DOHH2 (cell line): ENCODE data around the gene AP4E1.

ENCODE experiments used
- EZH2phosphoT487 ChIP-seq: fragments of 200-600 bp; sonication (generic); IDR thresholded peaks from 2 replicates; pipeline ENCODE4 v1.6.1; 2017; ENCODE audit warnings: borderline replicate concordance, mild to moderate bottlenecking, antibody characterized with exemption, low read length, moderate library complexity, mixed read lengths
- TF ChIP-seq, protein P1 (sequence below): fragments of 200-600 bp; sonication (generic); IDR thresholded peaks from one replicate; pipeline ENCODE4 v1.5.1; 2014; ENCODE audit warnings: antibody characterized with exemption, mild to moderate bottlenecking, low read depth, low read length; ENCODE audit not compliant: poor library complexity, severe bottlenecking

- TF ChIP-seq, protein P1, sequence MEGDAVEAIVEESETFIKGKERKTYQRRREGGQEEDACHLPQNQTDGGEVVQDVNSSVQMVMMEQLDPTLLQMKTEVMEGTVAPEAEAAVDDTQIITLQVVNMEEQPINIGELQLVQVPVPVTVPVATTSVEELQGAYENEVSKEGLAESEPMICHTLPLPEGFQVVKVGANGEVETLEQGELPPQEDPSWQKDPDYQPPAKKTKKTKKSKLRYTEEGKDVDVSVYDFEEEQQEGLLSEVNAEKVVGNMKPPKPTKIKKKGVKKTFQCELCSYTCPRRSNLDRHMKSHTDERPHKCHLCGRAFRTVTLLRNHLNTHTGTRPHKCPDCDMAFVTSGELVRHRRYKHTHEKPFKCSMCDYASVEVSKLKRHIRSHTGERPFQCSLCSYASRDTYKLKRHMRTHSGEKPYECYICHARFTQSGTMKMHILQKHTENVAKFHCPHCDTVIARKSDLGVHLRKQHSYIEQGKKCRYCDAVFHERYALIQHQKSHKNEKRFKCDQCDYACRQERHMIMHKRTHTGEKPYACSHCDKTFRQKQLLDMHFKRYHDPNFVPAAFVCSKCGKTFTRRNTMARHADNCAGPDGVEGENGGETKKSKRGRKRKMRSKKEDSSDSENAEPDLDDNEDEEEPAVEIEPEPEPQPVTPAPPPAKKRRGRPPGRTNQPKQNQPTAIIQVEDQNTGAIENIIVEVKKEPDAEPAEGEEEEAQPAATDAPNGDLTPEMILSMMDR = no peak
- no peak for TF ChIP-seq EZH2phosphoT487
Measured at GRCh38 chr15:50953302-50953701, 44.8 kb downstream of the AP4E1 start.
